NCI-H524 treated with DMSO at 0.1 percent for 48 hours (cell line): ENCODE measurements around the gene SDF4.
"Not testable (repeated sequence)": the region's sequence is repeated elsewhere in the genome, so short reads cannot be mapped to it uniquely, and the experiment has no call there.

ENCODE experiments used
- DNase-seq: peaks from one replicate; lab custom pipeline; 2025; lab: John Stamatoyannopoulos, UW

SDF4 gene

GRCh38 chr1:1178794-1179331, 52.9 kb downstream of the SDF4 start:
- no peak for DNase-seq

- no peak for DNase-seq
Measured at GRCh38 chr1:1177452-1178206, 54.2 kb downstream of the SDF4 start.

- DNase-seq, result no peak
Measured at GRCh38 chr1:1176931-1177330, 54.9 kb downstream of the SDF4 start.

GRCh38 chr1:1176063-1176761, 55.6 kb downstream of the SDF4 start:
- not testable (repeated sequence) for DNase-seq

- no peak for DNase-seq
Measured at GRCh38 chr1:1175221-1176062, 56.4 kb downstream of the SDF4 start.

GRCh38 chr1:1173793-1174415, 57.9 kb downstream of the SDF4 start, which contains the start of gene TTLL10:
Gene TTLL10, plus strand, starts transcription at chr1:1173880. Its CDS starts 5,336 bp downstream, at chr1:1179216.
- no peak for DNase-seq

- no peak for DNase-seq
Measured at GRCh38 chr1:1173061-1173792, 58.6 kb downstream of the SDF4 start.

- DNase-seq, result no peak
Measured at GRCh38 chr1:1171546-1172340, 60.1 kb downstream of the SDF4 start.

GRCh38 chr1:1171161-1171545, 60.6 kb downstream of the SDF4 start:
- no peak for DNase-seq

- no peak for DNase-seq
Measured at GRCh38 chr1:1170215-1171091, 61.3 kb downstream of the SDF4 start.

GRCh38 chr1:1169429-1170214, 62.2 kb downstream of the SDF4 start:
- DNase-seq, result no peak

GRCh38 chr1:1168451-1169411, 63.1 kb downstream of the SDF4 start:
- DNase-seq, result no peak

GRCh38 chr1:1167841-1168450, 63.9 kb downstream of the SDF4 start:
- no peak for DNase-seq

GRCh38 chr1:1167398-1167821, 64.4 kb downstream of the SDF4 start:
- DNase-seq, result no peak
